Measurements from ENCODE around the gene TOX3. TPM values are rescaled to one million over a fixed set of nuclear protein-coding genes. Genes with fewer than 3 reads are reported as not detected.

Gene TOX3
- total and polyA plus RNA-seq, 2 of the 13 experiments (the other 11 are each of a cell fraction or from before 2014, with no cell fraction given): 14.5 to 98.6 TPM

GRCh38 chr16:52512297-52512987 lies 34.5 kb downstream of the TOX3 start (continued):
- TF ChIP-seq FOXP4 (CRISPR knock-in tag; IDR thresholded peaks at IDR 0.05) (no peak), RARA (CRISPR knock-in tag; IDR thresholded peaks at IDR 0.05) (no peak), ATRX (CRISPR knock-in tag; IDR thresholded peaks at IDR 0.05; ENCODE audit: borderline replicate concordance) (no peak), DZIP1 (CRISPR knock-in tag; IDR thresholded peaks at IDR 0.05) (no peak), FOSL1 (CRISPR knock-in tag; IDR thresholded peaks at IDR 0.05; ENCODE audit: borderline replicate concordance) (no peak), PREB (CRISPR knock-in tag; IDR thresholded peaks at IDR 0.05) (no peak), BRCA1 (CRISPR knock-in tag; IDR thresholded peaks at IDR 0.05) (no peak), JUND (CRISPR knock-in tag; IDR thresholded peaks at IDR 0.05) (peak; percentile 14; the same call in 1 of the 2 replicates), ZNF841 (CRISPR knock-in tag; IDR thresholded peaks at IDR 0.05; ENCODE audit: borderline replicate concordance) (no peak), ZNF484 (CRISPR knock-in tag; IDR thresholded peaks at IDR 0.05; ENCODE audit: borderline replicate concordance, low read depth) (no peak), ZNF572 (CRISPR knock-in tag; IDR thresholded peaks at IDR 0.05) (no peak), HDAC2 (CRISPR knock-in tag; IDR thresholded peaks at IDR 0.05) (no peak), ZFY (CRISPR knock-in tag; IDR thresholded peaks at IDR 0.05) (no peak), ARNTL (CRISPR knock-in tag; IDR thresholded peaks at IDR 0.05) (no peak), SMAD1 (CRISPR knock-in tag; IDR thresholded peaks at IDR 0.05; ENCODE audit: borderline replicate concordance, low read depth) (no peak), REXO4 (CRISPR knock-in tag; IDR thresholded peaks at IDR 0.05; ENCODE audit: borderline replicate concordance) (no peak)
- TF ChIP-seq, protein P1, sequence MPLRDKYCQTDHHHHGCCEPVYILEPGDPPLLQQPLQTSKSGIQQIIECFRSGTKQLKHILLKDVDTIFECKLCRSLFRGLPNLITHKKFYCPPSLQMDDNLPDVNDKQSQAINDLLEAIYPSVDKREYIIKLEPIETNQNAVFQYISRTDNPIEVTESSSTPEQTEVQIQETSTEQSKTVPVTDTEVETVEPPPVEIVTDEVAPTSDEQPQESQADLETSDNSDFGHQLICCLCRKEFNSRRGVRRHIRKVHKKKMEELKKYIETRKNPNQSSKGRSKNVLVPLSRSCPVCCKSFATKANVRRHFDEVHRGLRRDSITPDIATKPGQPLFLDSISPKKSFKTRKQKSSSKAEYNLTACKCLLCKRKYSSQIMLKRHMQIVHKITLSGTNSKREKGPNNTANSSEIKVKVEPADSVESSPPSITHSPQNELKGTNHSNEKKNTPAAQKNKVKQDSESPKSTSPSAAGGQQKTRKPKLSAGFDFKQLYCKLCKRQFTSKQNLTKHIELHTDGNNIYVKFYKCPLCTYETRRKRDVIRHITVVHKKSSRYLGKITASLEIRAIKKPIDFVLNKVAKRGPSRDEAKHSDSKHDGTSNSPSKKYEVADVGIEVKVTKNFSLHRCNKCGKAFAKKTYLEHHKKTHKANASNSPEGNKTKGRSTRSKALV (CRISPR knock-in tag; IDR thresholded peaks at IDR 0.05): no peak
- TF ChIP-seq, protein P2, sequence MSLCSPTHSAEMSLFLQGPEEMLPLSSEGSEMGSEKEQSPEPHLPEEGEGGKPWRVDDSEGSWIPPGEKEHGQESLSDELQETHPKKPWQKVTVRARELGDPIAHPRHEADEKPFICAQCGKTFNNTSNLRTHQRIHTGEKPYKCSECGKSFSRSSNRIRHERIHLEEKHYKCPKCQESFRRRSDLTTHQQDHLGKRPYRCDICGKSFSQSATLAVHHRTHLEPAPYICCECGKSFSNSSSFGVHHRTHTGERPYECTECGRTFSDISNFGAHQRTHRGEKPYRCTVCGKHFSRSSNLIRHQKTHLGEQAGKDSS (CRISPR knock-in tag; IDR thresholded peaks at IDR 0.05; ENCODE audit: borderline replicate concordance, low read depth): no peak
- TF ChIP-seq, protein P3, sequence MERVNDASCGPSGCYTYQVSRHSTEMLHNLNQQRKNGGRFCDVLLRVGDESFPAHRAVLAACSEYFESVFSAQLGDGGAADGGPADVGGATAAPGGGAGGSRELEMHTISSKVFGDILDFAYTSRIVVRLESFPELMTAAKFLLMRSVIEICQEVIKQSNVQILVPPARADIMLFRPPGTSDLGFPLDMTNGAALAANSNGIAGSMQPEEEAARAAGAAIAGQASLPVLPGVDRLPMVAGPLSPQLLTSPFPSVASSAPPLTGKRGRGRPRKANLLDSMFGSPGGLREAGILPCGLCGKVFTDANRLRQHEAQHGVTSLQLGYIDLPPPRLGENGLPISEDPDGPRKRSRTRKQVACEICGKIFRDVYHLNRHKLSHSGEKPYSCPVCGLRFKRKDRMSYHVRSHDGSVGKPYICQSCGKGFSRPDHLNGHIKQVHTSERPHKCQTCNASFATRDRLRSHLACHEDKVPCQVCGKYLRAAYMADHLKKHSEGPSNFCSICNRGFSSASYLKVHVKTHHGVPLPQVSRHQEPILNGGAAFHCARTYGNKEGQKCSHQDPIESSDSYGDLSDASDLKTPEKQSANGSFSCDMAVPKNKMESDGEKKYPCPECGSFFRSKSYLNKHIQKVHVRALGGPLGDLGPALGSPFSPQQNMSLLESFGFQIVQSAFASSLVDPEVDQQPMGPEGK (CRISPR knock-in tag; IDR thresholded peaks at IDR 0.05): no peak
